ENCODE data around the gene FNTB.

Gene FNTB, protein sequence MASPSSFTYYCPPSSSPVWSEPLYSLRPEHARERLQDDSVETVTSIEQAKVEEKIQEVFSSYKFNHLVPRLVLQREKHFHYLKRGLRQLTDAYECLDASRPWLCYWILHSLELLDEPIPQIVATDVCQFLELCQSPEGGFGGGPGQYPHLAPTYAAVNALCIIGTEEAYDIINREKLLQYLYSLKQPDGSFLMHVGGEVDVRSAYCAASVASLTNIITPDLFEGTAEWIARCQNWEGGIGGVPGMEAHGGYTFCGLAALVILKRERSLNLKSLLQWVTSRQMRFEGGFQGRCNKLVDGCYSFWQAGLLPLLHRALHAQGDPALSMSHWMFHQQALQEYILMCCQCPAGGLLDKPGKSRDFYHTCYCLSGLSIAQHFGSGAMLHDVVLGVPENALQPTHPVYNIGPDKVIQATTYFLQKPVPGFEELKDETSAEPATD

DNA sequence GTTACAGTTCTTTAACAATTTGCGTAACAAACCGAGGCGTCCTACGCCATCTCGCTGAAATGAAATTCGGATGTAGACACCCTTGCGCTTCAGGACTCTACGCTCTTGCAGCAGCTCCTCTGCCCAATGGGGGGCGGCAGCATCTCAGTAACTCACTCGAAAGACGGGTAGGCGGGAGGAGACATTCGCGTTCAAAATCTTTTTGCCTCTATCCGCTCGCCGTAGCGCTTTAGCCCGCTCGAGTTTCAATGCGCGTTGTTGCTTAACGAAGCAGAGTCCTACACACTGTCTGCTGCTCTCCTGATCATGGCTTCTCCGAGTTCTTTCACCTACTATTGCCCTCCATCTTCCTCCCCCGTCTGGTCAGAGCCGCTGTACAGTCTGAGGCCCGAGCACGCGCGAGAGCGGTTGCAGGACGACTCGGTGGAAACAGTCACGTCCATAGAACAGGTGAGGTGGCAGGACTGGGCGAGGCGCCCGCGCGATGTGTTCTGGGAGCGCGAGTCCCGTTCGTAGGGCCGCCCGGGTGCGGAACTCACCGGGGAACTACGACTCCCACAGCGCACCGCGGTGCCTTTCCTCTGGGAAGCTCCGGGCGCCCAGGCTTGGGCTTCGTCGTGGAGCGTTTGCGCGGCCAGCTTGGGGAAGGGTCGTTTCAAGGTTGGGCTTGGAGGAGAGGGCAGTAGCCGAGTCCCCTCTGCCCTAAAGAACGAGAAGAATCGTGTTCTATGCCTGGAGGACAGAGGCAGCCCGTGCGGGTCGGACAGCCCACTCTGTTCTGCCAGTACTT, at the start of gene FNTB:
Gene FNTB (plus strand): TSS at position 248 of the 790 bp plus-strand sequence. CDS start 59 bp downstream, at position 307.
- FAIRE-seq: peak; percentile 31
- DNase-seq (ENCODE audit: low spot score): peak; percentile 76

- no peak for FAIRE-seq
- no peak for DNase-seq (ENCODE audit: low spot score)
Measured at GRCh38 chr14:64937171-64937820, 49.4 kb upstream of the FNTB start.

DNA sequence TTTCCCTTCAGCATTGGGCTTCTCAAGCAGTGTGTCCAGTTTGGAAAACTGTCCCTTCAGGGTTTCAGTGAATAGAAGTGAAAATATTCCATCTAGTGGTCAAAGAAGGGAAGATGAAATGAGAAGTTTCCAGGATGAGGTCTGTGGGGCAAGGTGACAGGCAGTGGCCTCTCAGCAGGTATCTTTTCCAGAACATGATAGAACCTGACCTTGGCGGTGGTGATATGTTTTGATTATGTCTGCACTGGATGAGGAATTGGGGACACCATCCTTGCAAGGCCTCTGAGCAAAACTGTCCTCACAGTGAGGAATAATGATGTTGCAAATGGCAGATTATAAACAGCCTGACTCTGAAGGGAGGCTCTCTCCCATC, 48.9 kb upstream of the FNTB start:
- no peak for FAIRE-seq
- DNase-seq (ENCODE audit: low spot score): no peak

DNA sequence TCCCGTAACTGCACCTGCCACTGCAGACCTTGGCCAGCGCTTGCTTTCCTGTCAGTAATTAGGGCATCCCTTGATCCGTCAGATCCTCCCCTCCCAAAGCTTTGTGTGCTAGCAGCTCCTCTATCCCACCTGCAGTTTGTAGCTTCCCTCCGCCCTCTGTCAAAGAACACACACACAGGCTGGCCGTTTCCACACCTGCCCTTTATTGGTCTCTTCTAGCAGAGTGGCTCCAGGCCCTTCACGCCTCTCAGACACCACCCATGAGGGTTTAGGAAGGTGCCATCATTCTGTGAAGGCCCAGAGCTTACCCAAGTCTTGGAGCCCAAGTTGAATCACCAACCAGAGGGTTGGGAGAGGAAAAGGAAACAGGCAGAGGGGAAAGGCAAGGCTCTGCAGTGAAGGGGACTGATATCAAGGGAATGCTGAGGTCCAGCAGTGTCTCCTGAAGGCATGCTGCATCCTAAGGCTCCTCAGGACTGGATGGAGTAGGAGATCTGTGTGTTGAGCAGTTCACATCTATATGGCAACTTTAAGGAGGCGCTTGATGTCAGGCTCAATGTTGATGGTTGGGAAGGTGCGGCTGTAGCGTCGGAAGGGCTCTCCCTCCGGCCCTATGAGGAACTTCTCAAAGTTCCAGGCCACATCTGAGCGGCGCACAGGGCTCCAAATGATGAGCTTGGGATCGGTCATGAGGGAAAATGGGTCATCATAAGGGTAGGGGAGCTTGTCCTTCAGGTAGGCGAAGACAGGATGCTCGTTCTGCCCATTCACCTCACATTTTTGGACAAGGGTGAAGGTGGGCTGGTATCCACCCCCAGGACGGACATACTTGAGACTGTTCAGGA, 47.5 kb upstream of the FNTB start:
- DNase-seq (ENCODE audit: low spot score): no peak
- no peak for FAIRE-seq

GRCh38 chr14:64939817-64940190, 46.9 kb upstream of the FNTB start:
- FAIRE-seq: no peak
- DNase-seq (ENCODE audit: low spot score): no peak

DNA sequence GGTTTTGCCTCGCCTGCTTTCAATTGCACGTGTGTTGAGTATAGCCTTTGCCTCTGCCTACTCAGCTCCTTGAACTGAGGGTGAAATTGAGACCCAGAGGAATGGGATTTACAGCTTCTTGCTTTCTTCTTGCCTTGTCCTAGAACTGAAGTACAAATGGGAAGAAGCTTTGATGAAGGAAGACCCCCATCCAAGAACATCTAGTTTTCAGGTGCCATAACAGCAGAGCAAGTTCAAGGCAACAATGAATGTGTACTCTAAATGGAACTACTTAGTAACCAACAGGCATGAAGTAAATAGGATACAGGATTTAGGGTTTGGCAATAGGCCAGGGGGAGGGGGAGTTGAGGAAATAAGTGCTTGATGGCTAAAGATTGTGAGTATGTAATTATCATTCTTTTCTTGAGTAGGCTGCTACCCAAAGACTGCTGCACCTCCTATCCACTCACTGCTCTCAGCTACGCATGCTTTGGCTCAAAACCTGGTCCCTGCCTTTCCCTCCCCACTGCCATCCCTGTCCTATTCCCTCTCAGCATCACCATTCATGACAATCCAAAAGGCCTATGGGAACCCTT, 46.3 kb upstream of the FNTB start:
- DNase-seq (ENCODE audit: low spot score) (no peak), FAIRE-seq (no peak)

- FAIRE-seq: no peak
Measured at GRCh38 chr14:64942531-64943111, 44.1 kb upstream of the FNTB start, which contains the start of gene GPX2. Gene GPX2 (minus strand): TSS chr14:64942745. CDS start chr14:64942726, 19 bp downstream.

GRCh38 chr14:64943556-64943955, 43.1 kb upstream of the FNTB start:
- no peak for FAIRE-seq
- DNase-seq (ENCODE audit: low spot score): no peak

More at GRCh38 chr14:64942531-64943111, 44.1 kb upstream of the FNTB start, which contains the start of gene GPX2:
- DNase-seq (ENCODE audit: low spot score): no peak

DNA sequence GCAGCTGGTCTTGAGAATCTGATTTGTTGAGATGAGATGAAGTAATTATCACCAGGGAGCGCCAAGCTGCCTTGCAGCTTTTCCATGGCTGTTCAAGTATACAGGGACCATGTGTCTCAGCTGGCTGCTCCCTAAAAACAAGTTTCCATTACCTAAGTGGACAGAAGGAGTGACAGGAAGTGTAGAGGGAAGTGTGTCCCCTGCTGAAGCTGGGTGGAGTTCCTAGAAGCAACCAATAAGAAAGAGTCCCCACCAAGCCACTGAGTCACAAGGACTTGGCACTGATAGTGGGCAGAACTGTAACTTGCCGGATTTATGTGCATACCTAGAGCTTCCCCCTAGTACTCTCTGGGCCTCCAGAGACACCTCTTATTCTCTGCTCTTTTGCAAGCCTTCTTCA, 42.7 kb upstream of the FNTB start:
- DNase-seq (ENCODE audit: low spot score) (no peak), FAIRE-seq (no peak)

- FAIRE-seq: no peak
- no peak for DNase-seq (ENCODE audit: low spot score)
Measured at GRCh38 chr14:64944861-64945260, 41.8 kb upstream of the FNTB start.

DNA sequence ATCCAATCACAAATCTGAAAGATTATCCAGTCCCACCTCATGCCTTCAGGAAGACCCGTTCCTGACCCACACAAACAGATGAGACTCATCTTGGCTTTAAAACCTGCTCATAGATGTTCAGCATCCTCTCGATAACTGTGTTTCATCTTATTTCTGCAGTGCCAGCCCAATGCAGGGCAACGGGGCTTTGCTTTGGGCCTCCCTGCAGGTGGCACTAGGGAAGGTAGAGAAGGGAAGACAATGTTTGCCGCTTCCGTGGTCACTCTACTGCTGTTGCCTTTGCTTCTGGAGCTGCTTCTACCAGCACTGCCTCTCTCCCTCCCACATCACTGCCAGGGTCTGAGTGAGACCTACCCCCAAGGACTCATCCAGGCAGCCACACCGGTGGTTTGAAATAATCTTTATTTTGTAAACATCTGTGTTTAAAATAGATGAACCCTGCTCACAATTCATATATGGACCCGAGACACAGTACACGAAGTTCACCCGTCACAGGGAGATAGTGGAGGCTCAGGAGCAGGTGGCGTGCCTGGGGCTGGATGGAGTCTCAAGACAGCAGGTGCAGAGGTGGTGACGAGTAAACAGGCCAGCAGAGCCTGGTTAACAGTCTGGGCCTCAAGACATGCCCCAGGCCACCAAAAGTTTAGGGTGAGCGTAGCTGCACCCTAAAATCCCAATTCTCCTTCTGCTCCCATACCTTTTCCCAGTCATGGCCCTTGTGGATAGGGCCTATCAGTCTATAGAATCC, 41.1 kb upstream of the FNTB start:
- FAIRE-seq: no peak

DNA sequence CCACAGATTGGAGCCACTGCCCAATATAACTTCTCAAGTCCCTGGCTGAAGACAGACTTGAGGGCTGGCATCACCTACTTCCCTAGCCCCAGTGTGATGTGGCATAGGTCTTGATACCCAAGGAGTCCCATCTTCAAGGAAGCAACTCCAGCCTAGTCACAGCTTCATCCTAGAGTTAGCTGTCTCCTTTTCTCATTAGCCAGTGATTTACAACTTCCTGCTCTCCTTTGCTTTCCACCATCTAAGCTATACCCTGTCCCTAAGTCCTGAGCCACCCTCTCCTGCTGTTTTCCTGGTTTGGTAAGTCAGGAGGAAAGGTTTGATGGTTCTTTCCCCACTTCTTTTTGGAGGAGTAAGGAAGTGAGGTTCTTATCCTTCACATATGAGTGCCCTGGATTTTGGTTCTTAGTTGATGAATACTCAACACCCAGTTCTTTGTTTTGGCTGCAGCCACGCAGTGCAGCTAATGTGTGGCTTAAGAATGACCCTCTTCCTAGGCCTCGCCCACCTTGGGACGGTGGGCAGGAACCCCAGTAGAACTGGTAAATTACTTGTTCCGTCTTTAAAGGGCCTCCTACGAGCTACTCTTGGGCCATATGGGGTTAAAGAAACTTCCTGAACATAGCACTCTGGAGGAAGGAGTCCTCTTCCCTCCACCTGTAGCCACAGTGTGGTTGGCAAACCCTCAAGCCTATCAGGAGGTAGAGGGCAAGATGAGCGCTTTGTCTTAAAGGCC, 40.2 kb upstream of the FNTB start:
- no peak for FAIRE-seq
- DNase-seq (ENCODE audit: low spot score): no peak

More for the DNA sequence above, 41.1 kb upstream of the FNTB start:
- DNase-seq (ENCODE audit: low spot score): no peak

- FAIRE-seq (no peak), DNase-seq (ENCODE audit: low spot score) (no peak)
Measured at GRCh38 chr14:64947710-64948611, 38.7 kb upstream of the FNTB start.

DNA sequence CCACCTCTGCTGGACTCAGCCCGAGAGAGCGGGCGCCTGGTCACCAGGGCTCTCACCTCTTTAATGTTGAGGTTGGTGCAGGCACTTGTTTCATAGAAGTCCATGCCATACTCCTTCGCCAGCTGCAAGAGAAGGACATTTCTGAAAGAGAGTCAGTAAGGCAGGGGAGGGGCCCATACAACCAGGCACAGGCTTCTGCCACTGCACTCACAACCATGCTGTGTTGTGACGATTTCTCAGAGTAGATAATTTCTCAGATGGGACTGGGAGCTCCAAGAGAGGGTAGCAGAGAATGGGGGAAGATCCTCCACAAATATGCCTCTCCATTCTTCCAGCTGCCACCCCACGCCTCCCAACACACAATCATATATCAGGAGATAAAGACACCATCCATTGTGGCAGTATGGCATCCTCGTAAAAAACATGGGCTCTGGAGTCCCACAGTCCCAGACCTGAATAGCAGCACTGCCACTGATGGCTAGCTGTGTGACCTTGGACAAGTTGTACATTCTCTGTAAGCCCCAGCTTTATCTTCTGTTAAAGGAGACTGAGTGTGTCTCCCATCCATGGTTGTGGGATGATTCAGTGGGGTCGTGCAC, 38.0 kb upstream of the FNTB start:
- DNase-seq (ENCODE audit: low spot score) (no peak), FAIRE-seq (no peak)

DNA sequence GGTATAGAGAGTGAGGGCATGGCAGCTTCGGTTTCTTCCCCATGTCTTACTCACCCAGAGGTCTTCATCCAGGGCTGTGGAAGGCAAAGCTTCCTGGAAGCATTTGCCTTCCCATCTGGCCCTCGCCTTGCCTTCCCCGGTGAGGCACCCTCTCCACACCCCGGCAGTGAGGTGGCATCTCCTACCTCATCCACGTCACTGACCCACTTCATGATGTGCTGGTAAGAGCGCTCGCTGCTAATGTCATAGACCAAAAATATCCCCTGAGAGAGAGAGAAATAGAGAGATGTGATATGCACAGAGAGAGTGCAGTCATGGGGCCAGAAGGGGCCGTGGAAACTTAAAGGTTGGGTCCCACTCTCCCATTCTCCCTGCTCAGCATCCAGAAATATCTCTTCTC, 35.8 kb upstream of the FNTB start:
- no peak for FAIRE-seq
- DNase-seq (ENCODE audit: low spot score): no peak

GRCh38 chr14:64951291-64951690, 35.4 kb upstream of the FNTB start:
- DNase-seq (ENCODE audit: low spot score): no peak
- no peak for FAIRE-seq

- FAIRE-seq (no peak), DNase-seq (ENCODE audit: low spot score) (no peak)
Measured at GRCh38 chr14:64951724-64952123, 35.0 kb upstream of the FNTB start.

Data from RCC 7860 (cell line).